Subcutaneous preadipocyte (primary cell): ENCODE results near the gene PWWP2B. TPM values are rescaled to one million over a fixed set of nuclear protein-coding genes. Genes with fewer than 3 reads are reported as not detected.

ENCODE experiments used
- total RNA-seq: library from RNA; depleted of rRNA; stranded (reverse); fragments of >200 nt; gene quantifications from 2 replicates; pipeline ENCODE4 v1.2.3, GENCODE V29; 2012

PWWP2B gene
- 10.3 and 12.1 TPM in 2 replicates for total RNA-seq

GRCh38 chr10:132397036-132397541, at the start of gene PWWP2B:
TSS of gene PWWP2B (plus strand) at chr10:132397200. CDS start at chr10:132397227, 27 bp downstream.

Other genes with a start within 250 kb of the PWWP2B start
- gene DPYSL4, start 210.3 kb upstream of the PWWP2B start, total RNA-seq: 1.6 and 5.1 TPM in 2 replicates
- 10.7 and 13.9 TPM in 2 replicates for gene STK32C, start 89.2 kb upstream of the PWWP2B start, total RNA-seq
- 7.8 and 9.6 TPM in 2 replicates for gene LRRC27, start 65.0 kb upstream of the PWWP2B start, total RNA-seq
- gene INPP5A, start 140.6 kb downstream of the PWWP2B start, total RNA-seq: 22.4 and 24.0 TPM in 2 replicates